Measurements from ENCODE around the gene C7. TPM values are rescaled to one million over a fixed set of nuclear protein-coding genes. Genes with fewer than 3 reads are reported as not detected.
"Not testable (repeated sequence)": the region's sequence is repeated elsewhere in the genome, so short reads cannot be mapped to it uniquely, and the experiment has no call there.

C7 gene
- total and polyA plus RNA-seq, 8 donors: 29.8 to 215 (median 56.6) TPM

- WGBS, 2 donors: 52 to 55% methylated on average over 4 of the region's 4 CpGs
Measured at GRCh38 chr5:40871177-40871576, 38.1 kb upstream of the C7 start.

GRCh38 chr5:40872253-40872652, 37.0 kb upstream of the C7 start:
- not testable (repeated sequence) for H3K27me3 ChIP-seq, H3K9me3 ChIP-seq, DNase-seq, ATAC-seq, H3K27ac ChIP-seq, FAIRE-seq, H3K4me1 ChIP-seq, H3K36me3 ChIP-seq, H3K4me3 ChIP-seq
- intact Hi-C loops (cut with DNase I): loop anchor here in 1 of 3 donors (10.0 kb wide), 1 partner anchor 117 kb away; the partner anchor contains the start of gene TTC33
- 89 to 92% methylated on average over 8 of the region's 8 CpGs for WGBS, 2 donors

More at GRCh38 chr5:40871177-40871576, 38.1 kb upstream of the C7 start:
- no peak overlapping the region for H3K4me3 ChIP-seq
- ATAC-seq (no peak), FAIRE-seq (no peak), DNase-seq (no peak)
- H3K27ac ChIP-seq: no peak overlapping the region
- H3K36me3 ChIP-seq: no peaks in the 10 kb centered on the region
- no peaks in the 10 kb centered on the region for H3K9me3 ChIP-seq
- TF ChIP-seq CTCF (IDR thresholded peaks at IDR 0.05): no peak
- no peaks in the 10 kb centered on the region for H3K27me3 ChIP-seq
- intact Hi-C loops (cut with DNase I): loop anchor here in 1 of 3 donors (10.0 kb wide), 1 partner anchor 116 kb away; the partner anchor contains the start of gene TTC33
- no peaks in the 10 kb centered on the region for H3K4me1 ChIP-seq

GRCh38 chr5:40873286-40873880, 35.9 kb upstream of the C7 start:
- Histone ChIP-seq H3K9me3 (no peaks in the 10 kb centered on the region), H3K4me3 (no peak overlapping the region), H3K27ac (no peak overlapping the region), H3K36me3 (no peaks in the 10 kb centered on the region), H3K4me1 (no peaks in the 10 kb centered on the region), H3K27me3 (no peaks in the 10 kb centered on the region)
- DNase-seq (no peak), FAIRE-seq (no peak), ATAC-seq (no peak)
- intact Hi-C loops (cut with DNase I): loop anchor here in 1 of 3 donors (10.0 kb wide), 1 partner anchor 119 kb away; the partner anchor contains the start of gene TTC33
- no peak for TF ChIP-seq CTCF (IDR thresholded peaks at IDR 0.05)
- 83 to 90% methylated on average over 3 of the region's 3 CpGs for WGBS, 2 donors

GRCh38 chr5:40875958-40876357, 33.3 kb upstream of the C7 start:
- no peak for FAIRE-seq

GRCh38 chr5:40877371-40877988, 31.8 kb upstream of the C7 start:
- intact Hi-C loops (cut with DNase I): loop anchor here in 1 of 3 donors (10.0 kb wide), 1 partner anchor 123 kb away; the partner anchor contains the start of gene TTC33

More at GRCh38 chr5:40875958-40876357, 33.3 kb upstream of the C7 start:
- no peak overlapping the region for H3K4me3 ChIP-seq
- no peak for DNase-seq
- no peak overlapping the region for H3K27ac ChIP-seq
- ATAC-seq: no peak
- 54 to 58% methylated on average over 3 of the region's 3 CpGs for WGBS, 2 donors
- H3K36me3 ChIP-seq: no peaks in the 10 kb centered on the region
- no peaks in the 10 kb centered on the region for H3K9me3 ChIP-seq
- H3K4me1 ChIP-seq: no peaks in the 10 kb centered on the region
- H3K27me3 ChIP-seq: no peaks in the 10 kb centered on the region
- TF ChIP-seq CTCF (IDR thresholded peaks at IDR 0.05): no peak
- intact Hi-C loops (cut with DNase I): loop anchor here in 1 of 3 donors (10.0 kb wide), 1 partner anchor 121 kb away; the partner anchor contains the start of gene TTC33

More at GRCh38 chr5:40877371-40877988, 31.8 kb upstream of the C7 start:
- no peak for DNase-seq
- no peaks in the 10 kb centered on the region for H3K36me3 ChIP-seq
- no peaks in the 10 kb centered on the region for H3K9me3 ChIP-seq
- no peaks in the 10 kb centered on the region for H3K4me1 ChIP-seq
- no peak overlapping the region for H3K27ac ChIP-seq
- no peak for TF ChIP-seq CTCF (IDR thresholded peaks at IDR 0.05)
- no peaks in the 10 kb centered on the region for H3K27me3 ChIP-seq
- no peak for ATAC-seq
- H3K4me3 ChIP-seq: no peak overlapping the region
- 79 to 90% methylated on average over 6 of the region's 6 CpGs for WGBS, 2 donors
- FAIRE-seq: no peak
